HG03196 (cell line): ENCODE data around the gene ASL.
"Not testable (repeated sequence)": the region's sequence is repeated elsewhere in the genome, so short reads cannot be mapped to it uniquely, and the experiment has no call there.

Source experiments
- ATAC-seq: cut with Tn5 transposase; IDR thresholded peaks from one replicate; pipeline ENCODE4 v1.9.1; 2021; ENCODE audit not compliant: unreplicated experiment

ASL gene

GRCh38 chr7:66116680-66117420 is 41.2 kb downstream of the ASL start:
- not testable (repeated sequence) for ATAC-seq

DNA sequence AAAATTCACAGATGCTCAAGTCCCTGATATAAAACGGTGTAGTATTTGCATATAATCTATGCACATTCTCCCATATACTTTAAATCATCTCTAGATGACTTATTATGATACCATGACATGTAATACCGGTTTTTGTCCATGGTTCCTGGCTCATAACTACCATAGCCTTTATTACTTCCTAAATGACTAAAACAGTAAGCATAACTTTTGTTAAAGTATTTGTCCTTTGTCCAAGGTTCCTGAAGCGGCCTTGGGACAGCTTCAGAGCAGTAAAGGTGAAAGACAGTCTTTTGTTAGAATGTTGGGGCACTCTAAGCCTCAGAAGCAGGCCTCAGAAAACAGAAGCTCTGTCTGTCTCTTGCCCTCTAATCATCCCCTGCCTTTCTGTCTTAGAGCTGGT is 43.0 kb downstream of the ASL start:
- no peak for ATAC-seq

DNA sequence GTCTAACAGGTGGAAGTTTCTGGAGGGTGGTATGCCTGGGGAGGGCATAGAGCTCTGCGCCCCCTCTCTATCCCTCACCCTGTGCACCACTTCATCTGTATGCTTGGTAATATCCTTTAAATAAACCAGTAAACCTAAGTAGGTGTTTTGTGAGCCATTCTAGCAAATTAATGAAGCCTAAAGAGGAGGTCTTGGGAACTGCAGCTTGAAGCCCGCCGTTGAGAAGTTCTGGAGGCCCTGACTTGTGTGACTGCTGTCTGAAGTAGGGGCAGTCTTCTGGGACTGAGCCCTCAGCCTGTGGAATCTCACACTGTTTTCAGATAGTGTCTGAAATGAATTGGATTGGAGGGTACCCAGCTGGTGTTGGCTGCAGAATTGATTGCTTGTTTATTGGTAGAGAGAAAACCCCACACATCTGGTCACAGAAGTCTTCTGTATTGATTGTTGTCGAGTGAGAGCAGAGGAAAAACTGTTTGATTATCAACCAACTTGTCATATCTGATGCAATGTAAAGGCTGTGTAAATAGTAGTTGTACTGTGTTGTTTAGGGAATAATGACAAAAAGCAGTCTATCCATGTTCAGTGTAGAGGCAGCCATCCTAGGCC is 43.7 kb downstream of the ASL start:
- no peak for ATAC-seq

DNA sequence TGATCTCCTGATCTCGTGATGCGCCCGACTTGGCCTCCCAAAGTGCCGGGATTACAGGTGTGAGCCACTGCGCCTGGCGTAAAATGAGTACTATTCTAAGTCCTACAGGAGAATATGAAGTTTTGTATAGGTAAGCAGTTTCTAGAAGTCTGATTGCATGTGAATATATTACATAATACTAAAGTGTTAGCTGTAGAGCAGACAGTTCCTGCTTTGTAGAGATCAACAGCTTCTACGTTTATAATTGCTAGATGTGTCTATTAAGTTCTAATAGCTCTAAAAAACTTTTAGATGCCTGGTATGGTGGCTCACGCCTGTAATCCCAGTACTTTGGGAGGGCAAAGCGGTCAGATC is 47.5 kb downstream of the ASL start:
- ATAC-seq: no peak

DNA sequence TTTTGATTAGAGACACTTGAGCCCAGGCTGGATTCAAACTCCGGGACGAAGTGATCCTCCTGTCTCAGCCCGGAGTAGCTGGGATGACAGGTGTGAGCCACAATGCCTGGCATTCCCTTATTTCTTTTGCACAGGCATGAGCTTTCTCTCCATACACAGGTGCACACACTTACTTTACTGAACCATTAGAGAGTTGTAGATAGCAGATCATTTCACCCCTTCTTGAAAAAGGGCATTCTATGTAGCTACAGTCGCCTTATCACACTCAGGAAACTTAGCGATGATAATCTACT is 48.9 kb downstream of the ASL start:
- not testable (repeated sequence) for ATAC-seq

GRCh38 chr7:66125052-66125694 is 49.6 kb downstream of the ASL start:
- ATAC-seq: no peak

- not testable (repeated sequence) for ATAC-seq
Observed at GRCh38 chr7:66125781-66126352, 50.2 kb downstream of the ASL start.

- not testable (repeated sequence) for ATAC-seq
Observed at GRCh38 chr7:66127172-66127571, 51.6 kb downstream of the ASL start.

DNA sequence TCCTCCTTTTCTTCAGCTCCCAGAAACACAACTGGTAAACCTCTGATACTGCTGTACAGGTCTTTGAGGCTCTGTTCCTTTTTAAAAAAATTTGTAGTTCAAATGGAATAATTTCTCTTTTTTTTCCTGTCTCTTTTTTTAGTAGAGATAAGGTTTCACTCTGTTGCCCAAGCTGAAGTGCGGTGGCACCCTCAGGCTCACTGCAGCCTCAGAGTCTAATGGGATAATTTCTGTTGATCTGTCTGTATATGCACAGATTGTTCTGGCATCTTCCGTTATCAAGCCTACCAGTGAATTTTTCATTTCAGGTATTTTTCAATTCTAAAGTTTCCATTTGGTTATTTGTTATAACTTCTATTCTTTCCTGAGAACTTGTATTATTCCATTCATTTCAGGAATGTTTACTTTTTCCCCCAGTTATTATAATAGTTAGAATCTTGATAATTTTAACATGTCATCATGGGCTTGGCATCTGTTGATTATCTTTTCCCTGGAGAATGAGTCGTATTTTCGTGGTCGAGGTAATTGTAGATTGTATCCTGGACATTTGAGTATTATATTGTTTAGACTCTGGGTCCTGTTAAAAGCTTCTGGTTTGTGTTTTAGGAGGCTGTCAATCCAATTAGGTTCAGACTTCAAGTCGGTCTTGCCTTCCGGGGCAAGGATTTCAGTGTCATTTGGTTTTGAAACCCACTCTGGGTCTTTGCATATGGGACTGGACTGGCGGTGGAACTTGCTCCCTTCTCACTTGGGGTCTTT is 63.6 kb downstream of the ASL start:
- ATAC-seq: no peak

GRCh38 chr7:66140924-66141323 is 65.3 kb downstream of the ASL start:
- ATAC-seq: no peak

GRCh38 chr7:66142334-66142733 is 66.7 kb downstream of the ASL start:
- no peak for ATAC-seq

GRCh38 chr7:66142996-66143395 is 67.4 kb downstream of the ASL start:
- ATAC-seq: no peak
